K562 (cell line): ENCODE results near the gene SERTAD1. TPM values are rescaled to one million over a fixed set of nuclear protein-coding genes. Genes with fewer than 3 reads are reported as not detected.

ENCODE experiments used
- GABPA ChIP-seq: fragments of 200-800 bp; sonication (Bioruptor generic); conservative IDR thresholded peaks from 2 replicates; pipeline ENCODE4 v1.6.1; 2016; ENCODE audit warnings: low read depth, missing genetic modification characterization, missing compliant biosample characterization
- HMGXB4 ChIP-seq: sonication (generic); formaldehyde crosslinking; IDR thresholded peaks from 2 replicates; pipeline ENCODE4 v1.8.1; 2023; ENCODE audit warnings: mild to moderate bottlenecking, missing genetic modification reagents
- MED1 ChIP-seq: sonication (generic); formaldehyde crosslinking; IDR thresholded peaks from 2 replicates; pipeline ENCODE4 v1.8.1; 2023; ENCODE audit warnings: missing genetic modification reagents, borderline replicate concordance
- MNT ChIP-seq, 2 experiments: fragments of 450-650 bp; conservative IDR thresholded peaks; 2 replicates each; pipeline ENCODE4 v1.6.1; 2017; ENCODE audit warnings: mild to moderate bottlenecking in 2 of 2, moderate library complexity in 2 of 2
- MYNN ChIP-seq, 2 experiments: sonication (generic); formaldehyde crosslinking in 1 of 2; IDR thresholded peaks; 2 replicates each; pipeline versions ENCODE4 v1.5.0 to v1.6.1; 2016 to 2020; ENCODE audit warnings: antibody characterized with exemption in 1 of 2, missing genetic modification reagents in 1 of 2
- PCBP1 ChIP-seq: fragments of 200-400 bp; formaldehyde crosslinking; IDR thresholded peaks from 2 replicates; pipeline ENCODE4 v1.6.1; 2018; ENCODE audit warnings: mild to moderate bottlenecking, low read depth, low read length; ENCODE audit not compliant: poor library complexity, severe bottlenecking
- PHTF2 ChIP-seq: fragments of 250-450 bp; sonication (Bioruptor Pico); IDR thresholded peaks from 2 replicates; pipeline ENCODE4 v1.5.0; 2021; ENCODE audit warnings: mild to moderate bottlenecking
- POLR2A ChIP-seq: fragments of 450-650 bp; conservative IDR thresholded peaks from 2 replicates; pipeline ENCODE4 v1.6.1; 2016
- RBBP5 ChIP-seq: fragments of 200-600 bp; sonication (generic); IDR thresholded peaks from 2 replicates; pipeline ENCODE4 v1.6.1; 2012; ENCODE audit warnings: borderline replicate concordance, mild to moderate bottlenecking, low read length, control low read depth, inconsistent platforms; ENCODE audit not compliant: insufficient read depth, poor library complexity, severe bottlenecking
- RCOR1 ChIP-seq, 2 experiments: IDR thresholded peaks; 2 replicates each; pipeline ENCODE4 v1.6.1; 2012; ENCODE audit warnings: low read depth in 2 of 2, low read length in 2 of 2, borderline replicate concordance in 1 of 2, improper control_type of control experiment in 1 of 2
- SP2 ChIP-seq: IDR thresholded peaks from 2 replicates; pipeline ENCODE4 v1.6.1; 2011; ENCODE audit warnings: mild to moderate bottlenecking, low read depth, low read length, moderate library complexity; ENCODE audit not compliant: poor library complexity, severe bottlenecking; ENCODE audit errors: extremely low read depth
- SPI1 ChIP-seq: IDR thresholded peaks from 2 replicates; pipeline ENCODE4 v1.6.1; 2011; ENCODE audit warnings: low read depth, low read length, control low read depth, borderline replicate concordance
- ZFP91 ChIP-seq: sonication (generic); formaldehyde crosslinking; IDR thresholded peaks from 2 replicates; pipeline ENCODE4 v1.8.0; 2022; ENCODE audit warnings: mild to moderate bottlenecking, missing genetic modification reagents
- ZNF445 ChIP-seq: fragments of 250-450 bp; sonication (Bioruptor Pico); IDR thresholded peaks from 2 replicates; pipeline ENCODE4 v1.4.0; 2020; ENCODE audit warnings: low read depth, mild to moderate bottlenecking, moderate library complexity
- ZNF561 ChIP-seq: fragments of 450-650 bp; formaldehyde crosslinking; conservative IDR thresholded peaks from 2 replicates; pipeline ENCODE4 v1.4.0; 2020; ENCODE audit warnings: mild to moderate bottlenecking, moderate library complexity
- polyA plus RNA-seq, 8 experiments: library from polyadenylated mRNA; depleted of rRNA in 4 of 8; stranded (reverse) in 5 of 8; unstranded in 3 of 8; fragments of >200 nt; fragmentation: Nextera tagmentation in 2 of 8; fragmentation: Illumina TruSeq in 1 of 8; extraction: Ambion mirVana in 2 of 8; extraction: Trizol in 1 of 8; gene quantifications; 2 replicates each; pipeline versions ENCODE4 v1.2.1 to v1.2.3, GENCODE V29; 2011 to 2014; ENCODE audit warnings: inconsistent platforms in 1 of 8, missing spikeins in 1 of 8
- total RNA-seq, 7 experiments: library from RNA; depleted of rRNA in 6 of 7; stranded (reverse); fragments of >200 nt in 6 of 7; fragmentation: Illumina TruSeq in 2 of 7; extraction: Trizol in 2 of 7; gene quantifications; 2 replicates each; pipeline versions ENCODE4 v1.2.1 to v1.2.3, GENCODE V29; 2011 to 2021; ENCODE audit warnings: low replicate concordance in 1 of 7
- TF ChIP-seq, protein P1 (sequence below): sonication (generic); formaldehyde crosslinking; IDR thresholded peaks from 2 replicates; pipeline ENCODE4 v1.8.0; 2022; ENCODE audit warnings: mild to moderate bottlenecking, missing genetic modification reagents
- TF ChIP-seq, protein P2 (sequence below): fragments of 250-450 bp; sonication (Bioruptor Pico); IDR thresholded peaks from 2 replicates; pipeline ENCODE4 v1.4.0; 2020

Gene SERTAD1
- total and polyA plus RNA-seq, 9 of the 15 experiments (the other 6 are each of a cell fraction or from before 2014, with no cell fraction given) = 0.15 to 8.7 (median 4.9) TPM

- TF ChIP-seq PHTF2 (CRISPR knock-in tag) (no peak), SPI1 (no peak), HMGXB4 (0 out of 2 replicates have a peak, but pooled peaks have one; percentile 78), ZNF561 (no peak), SP2 (no peak), PCBP1 (no peak), MYNN (IDR thresholded peaks at IDR 0.05) (peak; percentile 86), MYNN (CRISPR knock-in tag; IDR thresholded peaks at IDR 0.05) (no peak), ZFP91 (CRISPR knock-in tag) (no peak), GABPA (tag) (peak; percentile 61), MNT (conservative IDR thresholded peaks at IDR 0.05) (peak; percentile 75 to 90), ZNF445 (no peak), MED1 (no peak), RBBP5 (peak; percentile 47), RCOR1 (IDR thresholded peaks at IDR 0.05; ENCODE audit: borderline replicate concordance in 1 of 2, low read depth in 2 of 2, low read length in 2 of 2) (peak; percentile 33 to 78; a peak in 2 of 4 replicates), POLR2A (peak; percentile 83)
- TF ChIP-seq, protein P1, sequence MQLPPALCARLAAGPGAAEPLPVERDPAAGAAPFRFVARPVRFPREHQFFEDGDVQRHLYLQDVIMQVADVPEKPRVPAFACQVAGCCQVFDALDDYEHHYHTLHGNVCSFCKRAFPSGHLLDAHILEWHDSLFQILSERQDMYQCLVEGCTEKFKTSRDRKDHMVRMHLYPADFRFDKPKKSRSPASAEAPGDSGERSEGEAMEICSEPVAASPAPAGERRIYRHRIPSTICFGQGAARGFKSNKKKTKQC (CRISPR knock-in tag) = no peak
- TF ChIP-seq, protein P2, sequence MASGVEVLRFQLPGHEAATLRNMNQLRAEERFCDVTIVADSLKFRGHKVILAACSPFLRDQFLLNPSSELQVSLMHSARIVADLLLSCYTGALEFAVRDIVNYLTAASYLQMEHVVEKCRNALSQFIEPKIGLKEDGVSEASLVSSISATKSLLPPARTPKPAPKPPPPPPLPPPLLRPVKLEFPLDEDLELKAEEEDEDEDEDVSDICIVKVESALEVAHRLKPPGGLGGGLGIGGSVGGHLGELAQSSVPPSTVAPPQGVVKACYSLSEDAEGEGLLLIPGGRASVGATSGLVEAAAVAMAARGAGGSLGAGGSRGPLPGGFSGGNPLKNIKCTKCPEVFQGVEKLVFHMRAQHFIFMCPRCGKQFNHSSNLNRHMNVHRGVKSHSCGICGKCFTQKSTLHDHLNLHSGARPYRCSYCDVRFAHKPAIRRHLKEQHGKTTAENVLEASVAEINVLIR = no peak
These were observed 4.7 kb downstream of the SERTAD1 start (continued) for GRCh38 chr19:40420766-40421765.
